Activated gamma-delta T cell treated with anti-CD3 and anti-CD28 coated beads, Interleukin-2, amount 50 U/mL, for 16 hours (primary cell): Measurements from ENCODE around the gene ACSL6.

Experiments used
- DNase-seq: peaks from one replicate; pipeline ENCODE4 v3.0.0-alpha.2; 2020; ENCODE audit warnings: low read depth

The ACSL6 gene

GRCh38 chr5:132017316-132017715, 5.9 kb upstream of the ACSL6 start:
- no peak for DNase-seq

- no peak for DNase-seq
These were observed 5.3 kb upstream of the ACSL6 start for GRCh38 chr5:132016721-132017250.

- no peak for DNase-seq
These were observed 2.3 kb upstream of the ACSL6 start for GRCh38 chr5:132013711-132014110.

- DNase-seq, result no peak
These were observed 1.7 kb upstream of the ACSL6 start for GRCh38 chr5:132013006-132013689.

GRCh38 chr5:132012371-132013005, 1.0 kb upstream of the ACSL6 start:
- no peak for DNase-seq

- DNase-seq, result no peak
These were observed 353 bp downstream of the ACSL6 start for GRCh38 chr5:132010989-132011621.

- no peak for DNase-seq
These were observed 841 bp downstream of the ACSL6 start for GRCh38 chr5:132010645-132010988.

GRCh38 chr5:132009706-132010405, 1.6 kb downstream of the ACSL6 start:
- DNase-seq, result no peak

GRCh38 chr5:132008961-132009680, 2.3 kb downstream of the ACSL6 start:
- DNase-seq, result no peak

- no peak for DNase-seq
These were observed 3.3 kb downstream of the ACSL6 start for GRCh38 chr5:132008163-132008473.

GRCh38 chr5:132007399-132008162, 3.9 kb downstream of the ACSL6 start:
- peak; percentile 61 for DNase-seq

- DNase-seq, result no peak
These were observed 4.9 kb downstream of the ACSL6 start for GRCh38 chr5:132006331-132007120.

GRCh38 chr5:132005591-132005990, 5.9 kb downstream of the ACSL6 start:
- no peak for DNase-seq

- no peak for DNase-seq
These were observed 7.5 kb downstream of the ACSL6 start for GRCh38 chr5:132003982-132004381.

- DNase-seq, result no peak
These were observed 8.2 kb downstream of the ACSL6 start for GRCh38 chr5:132003170-132003744.

GRCh38 chr5:132002757-132003156, 8.7 kb downstream of the ACSL6 start:
- no peak for DNase-seq

GRCh38 chr5:132001647-132002561, 9.6 kb downstream of the ACSL6 start:
- no peak for DNase-seq

GRCh38 chr5:132000677-132001453, 10.6 kb downstream of the ACSL6 start:
- no peak for DNase-seq

- no peak for DNase-seq
These were observed 11.3 kb downstream of the ACSL6 start for GRCh38 chr5:132000241-132000490.
